UCSD-AML1 (cell line): ENCODE data around the gene LUC7L3.
A peak's percentile ranks its signal among the peaks of the same experiment; 100 is the strongest.

ENCODE experiments used
- DNase-seq: peaks from one replicate; lab custom pipeline; 2025; ENCODE audit not compliant: unreplicated experiment; lab: John Stamatoyannopoulos, UW

Gene LUC7L3

GRCh38 chr17:50749245-50749644 lies 29.8 kb downstream of the LUC7L3 start:
- no peak for DNase-seq

- DNase-seq, result no peak
Observed at GRCh38 chr17:50754521-50754920, 35.1 kb downstream of the LUC7L3 start.

GRCh38 chr17:50758524-50758923 lies 39.1 kb downstream of the LUC7L3 start:
- no peak for DNase-seq

- no peak for DNase-seq
Observed at GRCh38 chr17:50758989-50759544, 39.7 kb downstream of the LUC7L3 start.

- no peak for DNase-seq
Observed at GRCh38 chr17:50762177-50762576, 42.8 kb downstream of the LUC7L3 start.

GRCh38 chr17:50763716-50764475 lies 44.5 kb downstream of the LUC7L3 start:
- no peak for DNase-seq

GRCh38 chr17:50764734-50765149 lies 45.3 kb downstream of the LUC7L3 start:
- no peak for DNase-seq

- DNase-seq, result peak; percentile 58
Observed at GRCh38 chr17:50765454-50766221, 46.2 kb downstream of the LUC7L3 start.

GRCh38 chr17:50766222-50767023 lies 47.0 kb downstream of the LUC7L3 start:
- no peak for DNase-seq

GRCh38 chr17:50767030-50767429 lies 47.6 kb downstream of the LUC7L3 start:
- DNase-seq, result no peak

GRCh38 chr17:50767446-50767845 lies 48.0 kb downstream of the LUC7L3 start, which contains the start of gene ANKRD40CL:
TSS of gene ANKRD40CL (minus strand) at chr17:50767518. CDS start at chr17:50766913, 605 bp downstream.
- DNase-seq, result no peak

- no peak for DNase-seq
Observed at GRCh38 chr17:50768346-50768761, 49.0 kb downstream of the LUC7L3 start.

GRCh38 chr17:50769884-50770283 lies 50.5 kb downstream of the LUC7L3 start:
- DNase-seq, result no peak

- DNase-seq, result no peak
Observed at GRCh38 chr17:50770346-50770745, 50.9 kb downstream of the LUC7L3 start.

- DNase-seq, result no peak
Observed at GRCh38 chr17:50771991-50772785, 52.8 kb downstream of the LUC7L3 start.

GRCh38 chr17:50774225-50774803 lies 54.9 kb downstream of the LUC7L3 start:
- no peak for DNase-seq

GRCh38 chr17:50775926-50776325 lies 56.5 kb downstream of the LUC7L3 start:
- DNase-seq, result no peak

- DNase-seq, result no peak
Observed at GRCh38 chr17:50778471-50778870, 59.1 kb downstream of the LUC7L3 start.

GRCh38 chr17:50778988-50779387 lies 59.6 kb downstream of the LUC7L3 start:
- no peak for DNase-seq
